WTC11 (cell line): ENCODE results near the gene ORM1. TPM values are rescaled to one million over a fixed set of nuclear protein-coding genes. Genes with fewer than 3 reads are reported as not detected.

Experiments used
- ATAC-seq: fragments of 200-7000 bp; cut with Tn5 transposase; 2 replicates; pipeline ENCODE4 v1.10.0; 2021; ENCODE audit warnings: mild to moderate bottlenecking, moderate library complexity
- CTCF ChIA-PET: fragments of 300-600 bp; sonication (Branson Sonifier 250); formaldehyde crosslinking; loops from one replicate; lab custom pipeline; 2021; ENCODE audit warnings: antibody characterized with exemption; lab: Charles Lee
- POLR2A ChIA-PET: fragments of 350-600 bp; sonication (Branson Sonifier 250); formaldehyde crosslinking; loops from one replicate; lab custom pipeline; 2021; ENCODE audit warnings: antibody characterized with exemption; lab: Charles Lee
- DNase-seq: peaks from one replicate; pipeline ENCODE4 v3.0.0; 2021; ENCODE audit warnings: low spot score
- H3K27ac Mint-ChIP-seq: 2 replicates; pipeline ENCODE4 v1.8.0; 2021; ENCODE audit warnings: mixed read lengths
- H3K27me3 Mint-ChIP-seq: 2 replicates; pipeline ENCODE4 v1.8.0; 2021; ENCODE audit warnings: low read depth, mild to moderate bottlenecking, moderate library complexity, mixed read lengths
- H3K36me3 Mint-ChIP-seq: 2 replicates; pipeline ENCODE4 v1.8.0; 2021; ENCODE audit warnings: mixed read lengths
- H3K4me1 Mint-ChIP-seq: 2 replicates; pipeline ENCODE4 v1.8.0; 2022; ENCODE audit warnings: mixed read lengths
- H3K4me3 Mint-ChIP-seq: 2 replicates; pipeline ENCODE4 v1.8.0; 2021; ENCODE audit warnings: mild to moderate bottlenecking, moderate library complexity, mixed read lengths
- H3K9me3 Mint-ChIP-seq: 2 replicates; pipeline ENCODE4 v1.8.0; 2021; ENCODE audit warnings: mixed read lengths
- E2F4 ChIP-seq: sonication (generic); formaldehyde crosslinking; IDR thresholded peaks from 2 replicates; pipeline ENCODE4 v1.8.1; 2022; ENCODE audit warnings: low read depth, mild to moderate bottlenecking, moderate library complexity, missing genetic modification reagents, borderline replicate concordance
- GABPB1 ChIP-seq: sonication (generic); formaldehyde crosslinking; IDR thresholded peaks from 2 replicates; pipeline ENCODE4 v1.8.1; 2023; ENCODE audit warnings: mild to moderate bottlenecking, missing genetic modification reagents
- HMGA2 ChIP-seq: fragments of 250-450 bp; sonication (Bioruptor Pico); IDR thresholded peaks from 2 replicates; pipeline ENCODE4 v1.4.0; 2021; ENCODE audit warnings: mild to moderate bottlenecking, moderate library complexity
- KAT7 ChIP-seq: sonication (generic); formaldehyde crosslinking; IDR thresholded peaks from 2 replicates; pipeline ENCODE4 v1.8.1; 2023; ENCODE audit warnings: missing genetic modification reagents, mild to moderate bottlenecking, borderline replicate concordance
- NFYB ChIP-seq: sonication (generic); formaldehyde crosslinking; conservative IDR thresholded peaks from 2 replicates; pipeline ENCODE4 v1.8.0; 2022; ENCODE audit warnings: low read depth, missing genetic modification reagents
- PREB ChIP-seq: sonication (generic); formaldehyde crosslinking; IDR thresholded peaks from 2 replicates; pipeline ENCODE4 v1.8.1; 2022; ENCODE audit warnings: mild to moderate bottlenecking, missing genetic modification reagents, moderate library complexity, borderline replicate concordance
- SMAD3 ChIP-seq: sonication (generic); formaldehyde crosslinking; IDR thresholded peaks from 2 replicates; pipeline ENCODE4 v1.8.0; 2022; ENCODE audit warnings: missing genetic modification reagents, mild to moderate bottlenecking, borderline replicate concordance
- STAT6 ChIP-seq: sonication (generic); formaldehyde crosslinking; conservative IDR thresholded peaks from 2 replicates; pipeline ENCODE4 v1.8.1; 2023; ENCODE audit warnings: mild to moderate bottlenecking, low read depth, missing genetic modification reagents, moderate library complexity
- TEAD1 ChIP-seq: sonication (generic); formaldehyde crosslinking; IDR thresholded peaks from 2 replicates; pipeline ENCODE4 v1.8.0; 2022; ENCODE audit warnings: mild to moderate bottlenecking, missing genetic modification reagents
- USF1 ChIP-seq: sonication (generic); formaldehyde crosslinking; IDR thresholded peaks from 2 replicates; pipeline ENCODE4 v1.8.0; 2022; ENCODE audit warnings: mild to moderate bottlenecking, missing genetic modification reagents
- ZNF263 ChIP-seq: sonication (generic); formaldehyde crosslinking; IDR thresholded peaks from 2 replicates; pipeline ENCODE4 v1.8.1; 2022; ENCODE audit warnings: low read depth, mild to moderate bottlenecking, moderate library complexity, missing genetic modification reagents
- ZNF425 ChIP-seq: fragments of 250-450 bp; sonication (Bioruptor Pico); conservative IDR thresholded peaks from 2 replicates; pipeline ENCODE4 v1.9.0; 2021; ENCODE audit warnings: mild to moderate bottlenecking
- total RNA-seq: library from RNA; stranded (reverse); gene quantifications from 3 replicates; pipeline ENCODE4 v1.2.3, GENCODE V29; 2021

The ORM1 gene
- total RNA-seq, 1 experiment from 2014 or later: 3.9 TPM

- H3K4me1 Mint-ChIP-seq: peaks cover 34% of the 10 kb centered on the region
- no peak overlapping the region for H3K27ac Mint-ChIP-seq
- H3K36me3 Mint-ChIP-seq: peaks cover 21% of the 10 kb centered on the region
- ChIA-PET CTCF (no interaction called here), POLR2A (no interaction called here)
- no peaks in the 10 kb centered on the region for H3K27me3 Mint-ChIP-seq
- ATAC-seq (no peak), DNase-seq (no peak)
- no peak overlapping the region for H3K4me3 Mint-ChIP-seq
- no peaks in the 10 kb centered on the region for H3K9me3 Mint-ChIP-seq
- TF ChIP-seq NFYB (CRISPR knock-in tag) (no peak), USF1 (CRISPR knock-in tag) (no peak), STAT6 (no peak), KAT7 (CRISPR knock-in tag) (no peak), GABPB1 (CRISPR knock-in tag) (no peak), HMGA2 (CRISPR knock-in tag) (no peak), SMAD3 (CRISPR knock-in tag) (no peak), TEAD1 (CRISPR knock-in tag) (no peak), PREB (CRISPR knock-in tag) (no peak), E2F4 (CRISPR knock-in tag) (no peak)
Observed at GRCh38 chr9:114366334-114367128, 43.6 kb downstream of the ORM1 start.

GRCh38 chr9:114367366-114367765, 44.5 kb downstream of the ORM1 start:
- no peaks in the 10 kb centered on the region for H3K27me3 Mint-ChIP-seq
- H3K27ac Mint-ChIP-seq: no peak overlapping the region
- H3K9me3 Mint-ChIP-seq: no peaks in the 10 kb centered on the region
- POLR2A ChIA-PET: no interaction called here
- CTCF ChIA-PET: interaction anchor here (1.4 kb wide), 1 partner anchor 38 kb away, joined by 3 read pairs; no protein-coding TSS in a partner anchor
- no peak overlapping the region for H3K4me3 Mint-ChIP-seq
- peaks cover 42% of the 10 kb centered on the region for H3K4me1 Mint-ChIP-seq
- ATAC-seq (no peak), DNase-seq (no peak)
- TF ChIP-seq ZNF425 (CRISPR knock-in tag) (no peak), ZNF263 (CRISPR knock-in tag) (no peak)
- peaks cover 17% of the 10 kb centered on the region for H3K36me3 Mint-ChIP-seq
